ENCODE results near the gene RORC. TPM values are rescaled to one million over a fixed set of nuclear protein-coding genes. Genes with fewer than 3 reads are reported as not detected.

RORC gene
- total RNA-seq, 1 donor from 2014 or later: 11.3 TPM

- DNase-seq (ENCODE audit: missing footprints) (no peak), ATAC-seq (no peak)
- intact Hi-C loops (cut with DNase I): no loop called here
Measured at GRCh38 chr1:151852733-151853132, 21.1 kb upstream of the RORC start.

- ATAC-seq (no peak), DNase-seq (ENCODE audit: missing footprints) (no peak)
- intact Hi-C loops (cut with DNase I): no loop called here
Measured at GRCh38 chr1:151851886-151852285, 20.3 kb upstream of the RORC start.

GRCh38 chr1:151849871-151850270 lies 18.3 kb upstream of the RORC start:
- intact Hi-C loops (cut with DNase I): no loop called here
- ATAC-seq: no peak
- no peak for DNase-seq (ENCODE audit: missing footprints)

- ATAC-seq: no peak
- DNase-seq (ENCODE audit: missing footprints): no peak
- intact Hi-C loops (cut with DNase I): no loop called here
Measured at GRCh38 chr1:151849126-151849525, 17.5 kb upstream of the RORC start.

GRCh38 chr1:151847867-151848596 lies 16.4 kb upstream of the RORC start:
- no peak for DNase-seq (ENCODE audit: missing footprints)
- intact Hi-C loops (cut with DNase I): no loop called here
- ATAC-seq: peak; percentile 40

- no peak for DNase-seq (ENCODE audit: missing footprints)
- intact Hi-C loops (cut with DNase I): no loop called here
- no peak for ATAC-seq
Measured at GRCh38 chr1:151846686-151847237, 15.2 kb upstream of the RORC start.

- DNase-seq (ENCODE audit: missing footprints) (no peak), ATAC-seq (no peak)
- intact Hi-C loops (cut with DNase I): no loop called here
Measured at GRCh38 chr1:151846062-151846568, 14.5 kb upstream of the RORC start.

GRCh38 chr1:151843398-151843797 lies 11.8 kb upstream of the RORC start:
- no peak for ATAC-seq
- DNase-seq (ENCODE audit: missing footprints): no peak
- intact Hi-C loops (cut with DNase I): no loop called here

- DNase-seq (ENCODE audit: missing footprints) (no peak), ATAC-seq (no peak)
- intact Hi-C loops (cut with DNase I): no loop called here
Measured at GRCh38 chr1:151841141-151841540, 9.5 kb upstream of the RORC start.

- intact Hi-C loops (cut with DNase I): no loop called here
- ATAC-seq (no peak), DNase-seq (ENCODE audit: missing footprints) (no peak)
Measured at GRCh38 chr1:151840421-151840820, 8.8 kb upstream of the RORC start.

GRCh38 chr1:151839457-151840403 lies 8.1 kb upstream of the RORC start, which contains the start of gene C2CD4D:
TSS of gene C2CD4D (minus strand) at chr1:151839820. CDS start at chr1:151838989, 831 bp downstream.
- intact Hi-C loops (cut with DNase I): loop anchor here (5.0 to 10.0 kb wide), 2 partner anchors 245 to 302 kb away; no protein-coding TSS in a partner anchor
- no peak for DNase-seq (ENCODE audit: missing footprints)
- peak; percentile 82 for ATAC-seq

- DNase-seq (ENCODE audit: missing footprints) (no peak), ATAC-seq (no peak)
- intact Hi-C loops (cut with DNase I): loop anchor here (5.0 to 10.0 kb wide), 2 partner anchors 244 to 302 kb away; no protein-coding TSS in a partner anchor
Measured at GRCh38 chr1:151839082-151839412, 7.4 kb upstream of the RORC start.

- peak; percentile 30 for ATAC-seq
- no peak for DNase-seq (ENCODE audit: missing footprints)
- intact Hi-C loops (cut with DNase I): loop anchor here (5.0 to 10.0 kb wide), 2 partner anchors 244 to 301 kb away; no protein-coding TSS in a partner anchor
Measured at GRCh38 chr1:151838222-151839081, 6.8 kb upstream of the RORC start.

- no peak for ATAC-seq
- no peak for DNase-seq (ENCODE audit: missing footprints)
- intact Hi-C loops (cut with DNase I): loop anchor here (2.0 to 10.0 kb wide), 3 partner anchors 47 to 301 kb away; partner anchors contain the start of gene TDRKH
Measured at GRCh38 chr1:151837884-151838221, 6.3 kb upstream of the RORC start.

- ATAC-seq: no peak
Measured at GRCh38 chr1:151837197-151837596, 5.6 kb upstream of the RORC start.

GRCh38 chr1:151835596-151835995 lies 4.0 kb upstream of the RORC start:
- no peak for ATAC-seq
- intact Hi-C loops (cut with DNase I): loop anchor here (5.0 to 10.0 kb wide), 2 partner anchors 241 to 298 kb away; no protein-coding TSS in a partner anchor
- DNase-seq (ENCODE audit: missing footprints): no peak

More at GRCh38 chr1:151837197-151837596, 5.6 kb upstream of the RORC start:
- intact Hi-C loops (cut with DNase I): loop anchor here (2.0 to 10.0 kb wide), 3 partner anchors 46 to 300 kb away; partner anchors contain the start of gene TDRKH
- DNase-seq (ENCODE audit: missing footprints): no peak

- ATAC-seq (no peak), DNase-seq (ENCODE audit: missing footprints) (no peak)
- intact Hi-C loops (cut with DNase I): loop anchor here (5.0 to 10.0 kb wide), 2 partner anchors 239 to 382 kb away; no protein-coding TSS in a partner anchor
Measured at GRCh38 chr1:151834239-151834638, 2.6 kb upstream of the RORC start.

Measured in Right ventricle myocardium inferior (tissue), 1 donor.